ENCODE data around the gene MLANA. TPM values are rescaled to one million over a fixed set of nuclear protein-coding genes. Genes with fewer than 3 reads are reported as not detected.
A peak's percentile ranks its signal among the peaks of the same experiment; 100 is the strongest.

MLANA gene
- total and polyA plus RNA-seq, 10 of the 15 experiments (the other 5 are each of a cell fraction or from before 2014, with no cell fraction given), result 0.11 to 0.26 (median 0.13) TPM; not detected in 6

DNA sequence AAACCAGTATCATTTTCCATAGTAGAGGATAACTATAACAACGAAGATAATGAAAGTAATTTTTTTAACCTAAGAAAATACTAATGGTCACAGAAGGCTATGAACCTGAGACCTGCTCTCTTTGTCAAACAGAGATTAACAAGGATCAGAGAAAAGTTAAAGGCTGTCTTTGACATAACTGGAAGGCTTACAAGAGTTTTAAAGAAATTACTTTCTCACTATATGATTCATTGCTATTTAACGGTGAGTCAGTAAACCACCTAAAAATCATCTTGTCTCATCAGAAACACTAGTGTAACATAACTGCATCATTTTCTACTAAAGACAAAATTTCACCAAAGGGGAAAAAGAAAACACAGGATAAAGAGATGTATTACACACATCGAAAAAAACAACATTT is 19.3 kb downstream of the MLANA start:
- no TSS peak for BruUV-seq (replicated peaks)
- Histone ChIP-seq H3K36me3 (ENCODE audit: control insufficient read depth in 2 of 2, insufficient read depth in 2 of 2, low read length in 1 of 2) (no peaks in the 10 kb centered on the region), H3K9ac (ENCODE audit: control insufficient read depth, insufficient read depth, low read length) (no peak overlapping the region), H4K20me1 (ENCODE audit: control insufficient read depth, insufficient read depth) (no peaks in the 10 kb centered on the region), H3K4me2 (ENCODE audit: control insufficient read depth, insufficient read depth) (no peak overlapping the region), H3K9me3 (replicated peaks; ENCODE audit: control insufficient read depth, insufficient read depth, low read length) (no peaks in the 10 kb centered on the region), H3K79me2 (ENCODE audit: control insufficient read depth, insufficient read depth, low read length) (no peaks in the 10 kb centered on the region), H3K4me1 (ENCODE audit: control insufficient read depth, insufficient read depth, low read length) (no peaks in the 10 kb centered on the region), H3K27me3 (replicated peaks in 1 of 2; ENCODE audit: control insufficient read depth in 2 of 2, insufficient read depth in 2 of 2, low read length in 1 of 2) (no peaks in the 10 kb centered on the region), H2AFZ (ENCODE audit: control insufficient read depth, low read depth, low read length) (no peak overlapping the region), H3K27ac (ENCODE audit: control insufficient read depth, insufficient read depth) (no peak overlapping the region), H3K4me3 (no peak overlapping the region)
- 3% methylated on average over 3 of the region's 3 CpGs for WGBS (ENCODE audit: insufficient coverage, insufficient replicate concordance, low lambda C conversion rate, missing lambda C conversion rate)
- ChIA-PET SMC1A (ENCODE audit: uncharacterized antibody, unreplicated experiment) (interaction anchor here (1.2 to 1.3 kb wide), 2 partner anchors 10 to 37 kb away, joined by 3 to 4 read pairs; no protein-coding TSS in a partner anchor), RAD21 (ENCODE audit: unreplicated experiment) (interaction anchor here (1.2 kb wide), 1 partner anchor 9 kb away, joined by 4 read pairs; no protein-coding TSS in a partner anchor), CTCF (interaction anchor here (0.6 to 1.0 kb wide), 2 partner anchors 11 to 12 kb away, joined by 3 to 5 read pairs; no protein-coding TSS in a partner anchor), POLR2A (interaction anchor here (1.4 kb wide), 1 partner anchor 11 kb away, joined by 4 read pairs; no protein-coding TSS in a partner anchor)
- in situ Hi-C loops (cut with MboI), result no loop called here
- intact Hi-C loops (cut with micrococcal nuclease; ENCODE audit: unreplicated experiment), result no loop called here
- DNase-seq (ENCODE audit: low read depth, low spot score), result no peak
- peak; percentile 21 for ATAC-seq
- no peak for FAIRE-seq
- TF ChIP-seq DPF2 (IDR thresholded peaks at IDR 0.05), result no peak
- peak; percentile 38 for TF ChIP-seq JUNB (IDR thresholded peaks at IDR 0.05)

DNA sequence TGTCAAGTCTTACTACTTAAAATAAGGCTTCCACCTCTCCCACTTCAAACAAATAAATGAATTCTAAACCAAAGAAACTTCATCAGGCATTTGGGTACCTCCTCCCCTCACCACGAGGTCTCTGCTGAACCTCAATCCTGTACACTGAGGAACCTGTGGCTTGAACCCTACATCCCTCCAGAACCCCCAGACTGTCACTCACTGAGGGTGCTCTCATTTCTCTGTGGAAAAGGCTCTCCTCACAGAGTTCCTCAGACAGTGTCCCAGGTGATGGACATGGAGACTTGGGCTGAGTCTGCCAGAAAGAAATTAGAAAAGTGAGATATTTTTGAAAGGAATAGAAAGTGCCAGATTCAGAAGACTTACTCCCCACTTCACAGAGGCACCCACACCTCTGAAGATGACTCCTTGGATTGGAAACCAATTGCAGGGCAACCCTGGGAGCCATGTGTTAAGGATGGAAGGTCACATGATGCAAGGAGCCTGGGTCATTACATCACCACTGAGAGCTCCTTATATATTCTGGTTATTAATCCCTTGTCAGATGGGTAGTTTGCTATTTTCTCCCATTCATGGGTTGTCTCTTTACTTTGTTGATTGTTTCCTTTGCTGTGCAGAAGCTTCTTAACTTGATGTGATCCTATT is 19.8 kb downstream of the MLANA start:
- no peak for FAIRE-seq
- CTCF ChIA-PET, result interaction anchor here (1.1 to 1.2 kb wide), 2 partner anchors 11 to 144 kb away, joined by 3 to 5 read pairs; no protein-coding TSS in a partner anchor

More for the DNA sequence above, 19.8 kb downstream of the MLANA start:
- DNase-seq (ENCODE audit: low read depth, low spot score) (no peak), ATAC-seq (peak; percentile 27; the same call in 1 of the 3 replicates)
- ChIA-PET RAD21 (ENCODE audit: unreplicated experiment) (interaction anchor here (1.1 kb wide), 1 partner anchor 24 kb away, joined by 6 read pairs; no protein-coding TSS in a partner anchor), POLR2A (no interaction called here), SMC1A (ENCODE audit: uncharacterized antibody, unreplicated experiment) (interaction anchor here (0.6 to 1.2 kb wide), 4 partner anchors 9 to 144 kb away, joined by 3 read pairs; no protein-coding TSS in a partner anchor)
- 0% methylated on average over 1 of the region's 1 CpG for WGBS (ENCODE audit: insufficient coverage, insufficient replicate concordance, low lambda C conversion rate, missing lambda C conversion rate)
- H3K27me3 ChIP-seq (replicated peaks in 1 of 2; ENCODE audit: control insufficient read depth in 2 of 2, insufficient read depth in 2 of 2, low read length in 1 of 2), result no peaks in the 10 kb centered on the region
- no peak overlapping the region for H3K27ac ChIP-seq (ENCODE audit: control insufficient read depth, insufficient read depth)
- H4K20me1 ChIP-seq (ENCODE audit: control insufficient read depth, insufficient read depth), result no peaks in the 10 kb centered on the region
- H3K79me2 ChIP-seq (ENCODE audit: control insufficient read depth, insufficient read depth, low read length), result no peaks in the 10 kb centered on the region
- in situ Hi-C loops (cut with MboI) (no loop called here), intact Hi-C loops (cut with micrococcal nuclease; ENCODE audit: unreplicated experiment) (no loop called here)
- no TSS peak for BruUV-seq (replicated peaks)
- H3K9me3 ChIP-seq (replicated peaks; ENCODE audit: control insufficient read depth, insufficient read depth, low read length), result no peaks in the 10 kb centered on the region
- H3K9ac ChIP-seq (ENCODE audit: control insufficient read depth, insufficient read depth, low read length), result no peak overlapping the region
- no peak overlapping the region for H2AFZ ChIP-seq (ENCODE audit: control insufficient read depth, low read depth, low read length)
- no peaks in the 10 kb centered on the region for H3K36me3 ChIP-seq (ENCODE audit: control insufficient read depth in 2 of 2, insufficient read depth in 2 of 2, low read length in 1 of 2)
- H3K4me1 ChIP-seq (ENCODE audit: control insufficient read depth, insufficient read depth, low read length), result no peaks in the 10 kb centered on the region
- no peak overlapping the region for H3K4me3 ChIP-seq
- TF ChIP-seq EGR1 (IDR thresholded peaks at IDR 0.05; ENCODE audit: borderline replicate concordance in 1 of 2, low read depth in 2 of 2, low read length in 2 of 2), result no peak
- no peak for TF ChIP-seq LARP7 (IDR thresholded peaks at IDR 0.05)
- no peak for TF ChIP-seq YY1 (IDR thresholded peaks at IDR 0.05; ENCODE audit: low read depth, low read length)
- no peak for TF ChIP-seq TBL1XR1 (IDR thresholded peaks at IDR 0.05; ENCODE audit: low read depth, low read length)
- no peak overlapping the region for H3K4me2 ChIP-seq (ENCODE audit: control insufficient read depth, insufficient read depth)
